ENCODE measurements around the gene CPLX1.

CPLX1 gene

GRCh38 chr4:801436-802124, 24.3 kb downstream of the CPLX1 start:
- Histone ChIP-seq H3K9ac (ENCODE audit: low read depth, low read length, poor library complexity, severe bottlenecking) (no peak overlapping the region), H2AFZ (ENCODE audit: low read length) (no peak overlapping the region), H3K9me2 (replicated peaks; ENCODE audit: low read depth, low read length) (no peaks in the 10 kb centered on the region), H3K79me2 (ENCODE audit: insufficient read depth, low read length) (no peaks in the 10 kb centered on the region), H3K4me3 (ENCODE audit: low read length, poor library complexity, severe bottlenecking) (no peak overlapping the region), H3K9me3 (ENCODE audit: insufficient read depth, low read depth, low read length) (peaks cover 4% of the 10 kb centered on the region; the same call in 1 of the 2 replicates), H3K27me3 (ENCODE audit: insufficient read depth, low read length, poor library complexity, severe bottlenecking) (no peaks in the 10 kb centered on the region), H3K36me3 (ENCODE audit: insufficient read depth, low read length) (no peaks in the 10 kb centered on the region), H3K4me1 (ENCODE audit: insufficient read depth, low read length, poor library complexity, severe bottlenecking) (peaks cover 18% of the 10 kb centered on the region), H3F3A (ENCODE audit: low read depth) (0 out of 2 replicates have a peak, but pooled peaks cover 3% of the 10 kb centered on the region), H3K4me2 (ENCODE audit: low read depth, low read length, poor library complexity, severe bottlenecking) (no peak overlapping the region), H4K20me1 (ENCODE audit: insufficient read depth, low read length, poor library complexity, severe bottlenecking) (no peaks in the 10 kb centered on the region)
- no peak for TF ChIP-seq EZH2phosphoT487 (IDR thresholded peaks at IDR 0.05; ENCODE audit: borderline replicate concordance)
- TF ChIP-seq CTCF (conservative IDR thresholded peaks at IDR 0.05; ENCODE audit: low read length), result no peak

DNA sequence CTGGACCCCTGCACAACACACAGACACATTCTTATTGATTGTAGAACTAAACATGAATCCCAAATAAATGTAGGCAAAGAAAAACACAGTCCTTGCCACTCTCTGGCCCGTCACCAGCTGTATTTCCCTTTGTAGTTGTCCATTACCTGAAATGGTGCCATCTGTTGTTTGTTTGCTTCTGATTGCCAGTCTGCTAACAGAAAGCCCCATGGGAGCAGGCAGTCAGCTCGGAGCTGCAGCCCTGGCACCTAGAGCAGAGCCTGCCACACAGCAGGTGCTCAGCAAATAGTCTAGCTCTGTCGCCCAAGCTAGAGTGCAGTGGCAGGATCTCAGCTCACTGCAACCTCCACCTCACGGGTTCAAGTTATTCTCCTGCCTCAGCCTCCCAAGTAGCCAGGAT, 28.9 kb downstream of the CPLX1 start:
- Histone ChIP-seq H3K27me3 (ENCODE audit: insufficient read depth, low read length, poor library complexity, severe bottlenecking) (no peaks in the 10 kb centered on the region), H3K9me3 (ENCODE audit: insufficient read depth, low read depth, low read length) (peaks cover 4% of the 10 kb centered on the region; the same call in 1 of the 2 replicates), H3F3A (ENCODE audit: low read depth) (0 out of 2 replicates have a peak, but pooled peaks cover 3% of the 10 kb centered on the region), H3K9me2 (replicated peaks; ENCODE audit: low read depth, low read length) (no peaks in the 10 kb centered on the region), H3K79me2 (ENCODE audit: insufficient read depth, low read length) (no peaks in the 10 kb centered on the region), H3K9ac (ENCODE audit: low read depth, low read length, poor library complexity, severe bottlenecking) (no peak overlapping the region), H3K4me2 (ENCODE audit: low read depth, low read length, poor library complexity, severe bottlenecking) (no peak overlapping the region), H3K4me1 (ENCODE audit: insufficient read depth, low read length, poor library complexity, severe bottlenecking) (peaks cover 18% of the 10 kb centered on the region), H3K36me3 (ENCODE audit: insufficient read depth, low read length) (no peaks in the 10 kb centered on the region), H2AFZ (ENCODE audit: low read length) (no peak overlapping the region), H4K20me1 (ENCODE audit: insufficient read depth, low read length, poor library complexity, severe bottlenecking) (no peaks in the 10 kb centered on the region), H3K4me3 (ENCODE audit: low read length, poor library complexity, severe bottlenecking) (no peak overlapping the region)
- no peak for TF ChIP-seq CTCF (conservative IDR thresholded peaks at IDR 0.05; ENCODE audit: low read length)
- TF ChIP-seq EZH2phosphoT487 (IDR thresholded peaks at IDR 0.05; ENCODE audit: borderline replicate concordance), result no peak

DNA sequence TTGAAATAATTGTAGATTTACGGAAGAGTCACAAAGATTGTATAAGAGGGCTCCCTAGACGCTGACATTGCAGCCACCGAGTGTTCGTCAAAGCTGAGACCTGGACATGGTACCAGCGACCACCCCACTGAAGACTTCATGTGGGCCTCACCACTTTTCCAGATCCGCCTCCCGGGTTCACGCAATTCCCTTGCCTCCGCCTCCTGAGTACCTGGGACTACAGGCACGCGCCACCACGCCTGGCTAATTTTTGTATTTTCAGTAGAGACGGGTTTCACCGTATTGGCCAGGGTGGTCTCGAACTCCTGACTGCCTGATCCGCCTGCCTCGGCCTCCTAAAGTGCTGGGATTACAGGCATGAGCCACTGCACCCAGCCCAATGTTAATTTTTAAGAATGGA, 29.7 kb downstream of the CPLX1 start:
- 0 out of 2 replicates have a peak, but pooled peaks cover 3% of the 10 kb centered on the region for H3F3A ChIP-seq (ENCODE audit: low read depth)
- no peaks in the 10 kb centered on the region for H3K36me3 ChIP-seq (ENCODE audit: insufficient read depth, low read length)
- no peaks in the 10 kb centered on the region for H3K9me3 ChIP-seq (ENCODE audit: insufficient read depth, low read depth, low read length)
- H3K27me3 ChIP-seq (ENCODE audit: insufficient read depth, low read length, poor library complexity, severe bottlenecking), result no peaks in the 10 kb centered on the region
- H3K79me2 ChIP-seq (ENCODE audit: insufficient read depth, low read length), result no peaks in the 10 kb centered on the region
- H4K20me1 ChIP-seq (ENCODE audit: insufficient read depth, low read length, poor library complexity, severe bottlenecking), result no peaks in the 10 kb centered on the region
- H3K4me2 ChIP-seq (ENCODE audit: low read depth, low read length, poor library complexity, severe bottlenecking), result no peak overlapping the region
- H3K4me1 ChIP-seq (ENCODE audit: insufficient read depth, low read length, poor library complexity, severe bottlenecking), result peaks cover 18% of the 10 kb centered on the region
- H3K4me3 ChIP-seq (ENCODE audit: low read length, poor library complexity, severe bottlenecking), result no peak overlapping the region
- no peak overlapping the region for H3K9ac ChIP-seq (ENCODE audit: low read depth, low read length, poor library complexity, severe bottlenecking)
- TF ChIP-seq EZH2phosphoT487 (IDR thresholded peaks at IDR 0.05; ENCODE audit: borderline replicate concordance) (no peak), CTCF (conservative IDR thresholded peaks at IDR 0.05; ENCODE audit: low read length) (no peak)
- H2AFZ ChIP-seq (ENCODE audit: low read length), result no peak overlapping the region
- H3K9me2 ChIP-seq (replicated peaks; ENCODE audit: low read depth, low read length), result no peaks in the 10 kb centered on the region
